22Rv1 (cell line): ENCODE measurements around the gene PNPLA6.
"Not testable (repeated sequence)": the region's sequence is repeated elsewhere in the genome, so short reads cannot be mapped to it uniquely, and the experiment has no call there.

Source experiments
- H3K27ac ChIP-seq: fragments of 450-650 bp; 2 replicates; pipeline ENCODE4 v1.5.1; 2017
- ZFX ChIP-seq: fragments of 450-650 bp; IDR thresholded peaks from 2 replicates; pipeline ENCODE4 v1.6.1; 2017; ENCODE audit warnings: antibody characterized with exemption, borderline replicate concordance
- TF ChIP-seq, protein P1 (sequence below): fragments of 450-650 bp; IDR thresholded peaks from 2 replicates; pipeline ENCODE4 v1.5.1; 2017; ENCODE audit warnings: mild to moderate bottlenecking

The PNPLA6 gene

DNA sequence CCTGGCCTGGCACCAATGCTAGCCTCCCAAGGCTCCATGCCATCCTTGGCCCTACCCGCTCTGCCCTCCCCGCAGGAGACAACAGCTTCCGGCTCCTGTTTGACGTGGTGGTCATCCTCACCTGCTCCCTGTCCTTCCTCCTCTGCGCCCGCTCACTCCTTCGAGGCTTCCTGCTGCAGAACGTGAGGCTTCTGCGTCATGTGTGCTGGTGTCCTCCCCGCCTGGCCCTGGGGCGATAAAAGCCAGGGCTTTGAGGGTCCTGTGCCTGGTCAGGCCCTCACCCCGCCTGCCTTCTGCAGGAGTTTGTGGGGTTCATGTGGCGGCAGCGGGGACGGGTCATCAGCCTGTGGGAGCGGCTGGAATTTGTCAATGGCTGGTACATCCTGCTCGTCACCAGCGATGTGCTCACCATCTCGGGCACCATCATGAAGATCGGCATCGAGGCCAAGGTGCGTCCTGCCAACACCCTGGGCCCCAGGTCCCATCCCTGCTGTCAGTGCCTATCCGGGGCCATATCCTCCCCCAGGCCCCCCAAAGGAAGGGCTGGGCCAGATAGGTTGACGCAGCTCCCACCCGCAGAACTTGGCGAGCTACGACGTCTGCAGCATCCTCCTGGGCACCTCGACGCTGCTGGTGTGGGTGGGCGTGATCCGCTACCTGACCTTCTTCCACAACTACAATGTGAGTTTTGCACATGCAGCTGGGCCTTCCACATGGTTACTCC is 6.8 kb upstream of the PNPLA6 start:
- no peak overlapping the region for H3K27ac ChIP-seq
- TF ChIP-seq, protein P1, sequence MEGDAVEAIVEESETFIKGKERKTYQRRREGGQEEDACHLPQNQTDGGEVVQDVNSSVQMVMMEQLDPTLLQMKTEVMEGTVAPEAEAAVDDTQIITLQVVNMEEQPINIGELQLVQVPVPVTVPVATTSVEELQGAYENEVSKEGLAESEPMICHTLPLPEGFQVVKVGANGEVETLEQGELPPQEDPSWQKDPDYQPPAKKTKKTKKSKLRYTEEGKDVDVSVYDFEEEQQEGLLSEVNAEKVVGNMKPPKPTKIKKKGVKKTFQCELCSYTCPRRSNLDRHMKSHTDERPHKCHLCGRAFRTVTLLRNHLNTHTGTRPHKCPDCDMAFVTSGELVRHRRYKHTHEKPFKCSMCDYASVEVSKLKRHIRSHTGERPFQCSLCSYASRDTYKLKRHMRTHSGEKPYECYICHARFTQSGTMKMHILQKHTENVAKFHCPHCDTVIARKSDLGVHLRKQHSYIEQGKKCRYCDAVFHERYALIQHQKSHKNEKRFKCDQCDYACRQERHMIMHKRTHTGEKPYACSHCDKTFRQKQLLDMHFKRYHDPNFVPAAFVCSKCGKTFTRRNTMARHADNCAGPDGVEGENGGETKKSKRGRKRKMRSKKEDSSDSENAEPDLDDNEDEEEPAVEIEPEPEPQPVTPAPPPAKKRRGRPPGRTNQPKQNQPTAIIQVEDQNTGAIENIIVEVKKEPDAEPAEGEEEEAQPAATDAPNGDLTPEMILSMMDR: no peak
- no peak for TF ChIP-seq ZFX

DNA sequence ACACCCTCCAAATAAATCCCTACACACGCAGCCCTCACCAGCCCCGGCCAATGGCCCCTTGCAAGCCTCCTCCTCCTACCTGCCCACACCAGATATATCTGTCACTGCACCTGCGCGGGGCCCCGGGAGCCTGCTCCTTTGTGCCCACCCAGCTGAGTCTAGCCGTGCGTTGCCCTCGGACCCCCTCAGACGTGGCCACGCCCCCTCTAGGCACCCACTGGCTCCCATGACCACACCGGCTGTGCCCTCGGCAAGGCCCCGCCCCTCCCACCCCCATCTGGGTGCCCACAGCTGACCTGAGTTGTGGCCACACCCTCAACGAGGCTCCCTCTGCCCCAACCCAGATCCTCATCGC is 6.3 kb upstream of the PNPLA6 start:
- H3K27ac ChIP-seq: no peak overlapping the region
- TF ChIP-seq, protein P1: no peak
- no peak for TF ChIP-seq ZFX

DNA sequence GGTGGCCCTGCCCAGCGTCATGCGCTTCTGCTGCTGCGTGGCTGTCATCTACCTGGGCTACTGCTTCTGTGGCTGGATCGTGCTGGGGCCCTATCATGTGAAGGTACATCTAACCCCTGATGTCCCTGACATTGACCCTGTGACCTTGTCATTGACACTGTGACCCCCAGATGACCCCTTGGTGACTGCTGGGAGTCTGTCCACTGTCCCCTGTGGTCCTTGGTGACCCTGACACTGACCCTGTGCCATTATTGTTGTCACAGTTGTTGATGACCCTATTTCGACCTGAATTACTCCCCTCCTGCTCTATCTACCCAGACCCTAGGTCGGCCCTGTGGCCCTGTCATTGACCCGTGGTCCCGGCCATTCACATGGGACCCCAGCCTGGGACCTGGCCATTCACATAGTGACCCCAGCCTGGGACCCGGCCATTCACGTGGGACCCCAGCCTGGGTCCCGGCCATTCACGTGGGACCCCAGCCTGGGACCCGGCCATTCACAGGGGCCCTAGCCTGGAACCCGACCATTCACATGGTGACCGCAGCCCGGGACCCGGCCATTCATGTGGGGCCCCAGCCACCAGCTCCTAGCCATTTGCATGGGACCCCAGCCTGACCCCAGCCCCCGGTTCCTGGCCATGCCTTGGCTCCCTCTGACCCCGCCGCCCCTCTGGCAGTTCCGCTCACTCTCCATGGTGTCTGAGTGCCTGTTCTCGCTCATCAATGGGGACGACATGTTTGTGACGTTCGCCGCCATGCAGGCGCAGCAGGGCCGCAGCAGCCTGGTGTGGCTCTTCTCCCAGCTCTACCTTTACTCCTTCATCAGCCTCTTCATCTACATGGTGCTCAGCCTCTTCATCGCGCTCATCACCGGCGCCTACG is 5.7 kb upstream of the PNPLA6 start:
- no peak for TF ChIP-seq ZFX
- no peak overlapping the region for H3K27ac ChIP-seq

DNA sequence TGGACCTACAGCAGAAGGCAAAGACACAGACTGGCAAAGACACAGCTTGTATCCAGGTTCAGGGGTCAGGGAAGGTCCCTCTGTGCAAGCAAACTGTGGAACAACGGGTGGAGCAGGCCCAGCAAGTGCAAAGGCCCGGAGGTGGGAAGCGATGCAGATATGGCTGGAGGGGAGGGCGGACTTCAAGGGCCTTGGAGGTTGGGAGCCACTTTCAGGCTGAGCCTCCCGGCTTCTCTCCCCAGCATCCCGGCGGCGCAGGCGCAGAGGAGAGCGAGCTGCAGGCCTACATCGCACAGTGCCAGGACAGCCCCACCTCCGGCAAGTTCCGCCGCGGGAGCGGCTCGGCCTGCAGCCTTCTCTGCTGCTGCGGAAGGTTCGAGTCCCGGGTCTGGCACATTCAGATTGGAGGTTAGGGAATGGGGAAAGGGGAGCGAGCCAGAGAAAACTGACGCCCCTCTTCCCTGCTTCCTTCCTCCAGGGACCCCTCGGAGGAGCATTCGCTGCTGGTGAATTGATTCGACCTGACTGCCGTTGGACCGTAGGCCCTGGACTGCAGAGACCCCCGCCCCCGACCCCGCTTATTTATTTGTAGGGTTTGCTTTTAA is 2.1 kb upstream of the PNPLA6 start:
- H3K27ac ChIP-seq: peak overlapping the region; percentile 83
- TF ChIP-seq ZFX: no peak
- TF ChIP-seq, protein P1: no peak

DNA sequence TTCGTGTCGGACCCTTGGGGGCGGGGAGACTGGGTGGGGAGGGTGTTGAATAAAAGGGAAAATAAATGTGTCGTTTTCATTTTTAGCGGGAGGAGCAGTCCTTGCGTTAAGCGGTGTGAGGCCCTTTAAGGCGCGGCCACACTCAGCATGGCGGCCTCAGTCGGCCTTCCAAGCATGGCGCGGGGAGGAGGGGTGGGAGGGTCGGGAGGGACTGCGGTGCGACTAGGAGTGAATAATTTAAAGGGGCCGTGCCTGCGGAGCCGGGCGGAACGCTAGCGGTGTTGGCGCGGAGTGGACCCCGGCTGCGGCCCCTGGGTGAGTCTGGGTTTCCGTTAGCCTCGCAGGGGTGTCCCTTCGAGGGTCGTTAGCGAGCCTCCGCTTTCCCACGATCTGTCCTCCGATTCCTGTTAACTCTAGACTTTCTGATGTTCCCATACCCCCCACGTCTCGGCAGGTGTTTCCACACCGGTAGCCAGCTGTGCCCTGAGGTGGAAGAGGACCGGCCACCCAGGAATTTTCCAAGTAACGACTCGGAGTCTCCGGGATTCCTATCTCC is 1.5 kb upstream of the PNPLA6 start:
- no peak for TF ChIP-seq ZFX
- TF ChIP-seq, protein P1: no peak
- peak overlapping the region; percentile 83 for H3K27ac ChIP-seq

DNA sequence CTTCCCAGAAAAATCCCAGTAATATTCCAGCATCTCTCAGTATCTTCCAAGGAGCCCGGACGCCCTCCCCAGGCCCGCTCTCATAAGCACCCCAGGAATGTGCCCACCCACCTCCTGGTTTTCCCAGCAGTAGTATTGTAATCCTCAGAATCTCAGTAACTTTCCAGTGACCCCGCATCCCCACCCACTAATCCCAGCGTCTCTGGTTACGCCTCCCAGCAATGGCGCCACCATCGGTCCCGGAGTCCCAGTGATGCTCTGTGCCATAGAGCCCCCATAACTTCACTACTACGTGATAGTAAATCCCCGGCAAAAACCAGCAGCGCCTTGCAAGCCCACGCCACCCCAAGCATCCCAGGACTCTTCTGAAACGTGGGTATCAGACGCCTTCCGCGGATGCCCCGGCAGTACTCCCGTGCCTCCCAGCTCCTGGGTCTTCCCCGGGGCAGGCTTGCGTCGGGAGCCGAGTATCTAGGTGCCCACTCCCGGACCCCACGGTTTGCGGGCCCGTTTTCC is 928 bp upstream of the PNPLA6 start:
- H3K27ac ChIP-seq: peak overlapping the region; percentile 83
- TF ChIP-seq, protein P1: peak; percentile 24
- no peak for TF ChIP-seq ZFX

DNA sequence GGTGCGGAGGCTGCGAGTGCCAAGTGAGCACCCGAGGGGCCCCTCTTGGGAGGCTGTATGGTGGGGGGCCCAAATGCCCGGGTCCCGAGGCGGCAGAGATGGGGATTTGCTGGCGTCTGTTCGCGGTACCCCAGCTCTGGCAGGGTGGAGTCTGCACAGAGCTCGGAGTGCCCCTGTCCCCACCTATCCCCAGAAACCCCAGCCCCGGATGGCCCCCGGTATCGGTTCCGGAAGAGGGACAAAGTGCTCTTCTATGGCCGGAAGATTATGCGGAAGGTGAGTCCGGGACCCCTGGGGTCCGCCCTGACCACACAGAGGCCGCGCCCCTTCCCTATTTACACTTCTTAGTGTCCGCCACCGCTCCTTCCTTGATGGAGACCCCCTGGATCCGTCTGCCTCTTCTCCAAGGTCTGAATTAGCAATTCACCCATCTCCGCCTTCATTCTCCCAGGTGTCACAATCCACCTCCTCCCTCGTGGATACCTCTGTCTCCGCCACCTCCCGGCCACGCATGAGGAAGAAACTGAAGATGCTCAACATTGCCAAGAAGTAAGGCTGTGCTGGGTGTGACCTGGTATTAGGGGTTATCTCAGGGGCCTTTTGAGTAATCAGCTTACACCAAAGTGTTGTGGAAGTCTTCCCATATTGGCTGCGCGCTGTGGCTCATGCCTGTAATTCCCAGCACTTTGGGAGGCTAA is 630 bp downstream of the PNPLA6 start:
- peak overlapping the region; percentile 83 for H3K27ac ChIP-seq
- TF ChIP-seq, protein P1: no peak
- TF ChIP-seq ZFX: no peak

DNA sequence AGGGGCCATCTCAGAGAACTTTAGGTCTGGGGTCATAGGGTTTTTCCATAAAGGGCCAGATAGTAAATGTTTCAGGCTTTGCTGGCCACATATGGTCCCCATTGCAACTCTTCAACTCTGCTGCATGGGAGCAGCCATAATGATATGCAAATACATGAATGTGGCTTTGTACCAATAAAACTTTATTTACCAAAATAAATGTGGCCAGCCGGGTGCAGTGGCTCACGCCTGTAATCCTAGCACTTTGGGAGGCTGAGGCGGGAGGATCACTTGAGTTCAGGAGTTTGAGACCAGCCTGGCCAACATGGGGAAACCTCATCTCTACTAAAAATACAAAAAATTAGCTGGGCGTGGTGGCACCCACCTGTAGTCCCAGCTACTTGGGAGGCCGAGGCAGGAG is 3.5 kb downstream of the PNPLA6 start:
- H3K27ac ChIP-seq: not testable (repeated sequence)
